Uterus (tissue), 4 donors: ENCODE results near the gene RABGAP1L. TPM values are rescaled to one million over a fixed set of nuclear protein-coding genes. Genes with fewer than 3 reads are reported as not detected.

Experiments used
- DNase-seq, 2 donors: peaks; one replicate each; pipeline ENCODE4 v3.0.0-alpha.2; 2019 to 2020
- H3K27ac ChIP-seq, 2 donors: fragments of 200-600 bp; sonication (generic); 1 replicate in 1 of 2; 2 replicates in 1 of 2; pipeline ENCODE4 v1.5.1; 2016 to 2018
- H3K27me3 ChIP-seq, 2 donors: fragments of 200-600 bp; sonication (generic); one replicate each; pipeline ENCODE4 v1.5.1; 2018 to 2019; ENCODE audit warnings: control low read depth in 1 of 2
- H3K36me3 ChIP-seq, 2 donors: fragments of 200-600 bp; sonication (generic); one replicate each; pipeline ENCODE4 v1.5.1; 2019; ENCODE audit warnings: control low read depth in 1 of 2
- H3K4me1 ChIP-seq, 2 donors: fragments of 200-600 bp; sonication (generic); one replicate each; pipeline ENCODE4 v1.5.1; 2018 to 2019; ENCODE audit warnings: control low read depth in 1 of 2
- H3K4me3 ChIP-seq, 2 donors: fragments of 200-600 bp; sonication (generic); 1 replicate in 1 of 2; 2 replicates in 1 of 2; pipeline ENCODE4 v1.5.1; 2018 to 2019; ENCODE audit warnings: mild to moderate bottlenecking in 1 of 2
- H3K9me3 ChIP-seq, 2 donors: fragments of 200-600 bp; sonication (generic); one replicate each; pipeline ENCODE4 v1.5.1; 2019; ENCODE audit warnings: control low read depth in 1 of 2
- CTCF ChIP-seq, 4 experiments: fragments of 200-600 bp in 2 of 4; fragments of 450-650 bp in 2 of 4; sonication (generic) in 2 of 4; IDR thresholded peaks; one replicate each; pipeline ENCODE4 v1.5.1; 2016 to 2019; ENCODE audit warnings: antibody characterized with exemption in 4 of 4, mild to moderate bottlenecking in 2 of 4, moderate library complexity in 1 of 4
- POLR2A ChIP-seq, 2 donors: fragments of 450-650 bp; IDR thresholded peaks; one replicate each; pipeline ENCODE4 v1.6.1; 2016; ENCODE audit warnings: antibody characterized with exemption in 2 of 2, mild to moderate bottlenecking in 1 of 2, moderate library complexity in 1 of 2
- intact Hi-C: fragments of 100-400 bp; cut with DNase I; formaldehyde crosslinking; loops from one replicate; pipeline ENCODE4 v1.15.1; 2023; ENCODE audit warnings: low total_unique reads
- total RNA-seq, 4 donors: library from RNA; depleted of rRNA in 3 of 4; stranded (reverse); fragments of >200 nt in 3 of 4; gene quantifications; one replicate each; pipeline versions ENCODE4 v1.1.0 to v1.2.4, GENCODE V29; 2014 to 2023
- donor health status: DM: yes; HTN: yes; CAD: no.

The RABGAP1L gene
- total RNA-seq, 4 donors from 2014 or later = 19.1 to 93.7 (median 35.1) TPM

- no peak for TF ChIP-seq POLR2A (IDR thresholded peaks at IDR 0.05)
- TF ChIP-seq CTCF (IDR thresholded peaks at IDR 0.05) = no peak
- DNase-seq = no peak
- Histone ChIP-seq H3K4me1 (no peaks in the 10 kb centered on the region), H3K27ac (no peak overlapping the region), H3K9me3 (no peaks in the 10 kb centered on the region), H3K36me3 (no peaks in the 10 kb centered on the region), H3K4me3 (no peak overlapping the region), H3K27me3 (no peaks in the 10 kb centered on the region)
- intact Hi-C loops = no loop called here
Observed at GRCh38 chr1:174788981-174789380, 629.7 kb downstream of the RABGAP1L start.

- no peak overlapping the region for H3K27ac ChIP-seq
- TF ChIP-seq CTCF (IDR thresholded peaks at IDR 0.05) (no peak), POLR2A (IDR thresholded peaks at IDR 0.05) (no peak)
- no peak for DNase-seq
Observed at GRCh38 chr1:174789399-174789798, 630.1 kb downstream of the RABGAP1L start.

GRCh38 chr1:174791863-174792262 is 632.5 kb downstream of the RABGAP1L start:
- H3K27ac ChIP-seq = no peak overlapping the region
- no peaks in the 10 kb centered on the region for H3K4me1 ChIP-seq
- intact Hi-C loops = no loop called here
- no peaks in the 10 kb centered on the region for H3K36me3 ChIP-seq
- H3K9me3 ChIP-seq = no peaks in the 10 kb centered on the region
- H3K4me3 ChIP-seq = no peak overlapping the region
- TF ChIP-seq POLR2A (IDR thresholded peaks at IDR 0.05) = no peak
- TF ChIP-seq CTCF (IDR thresholded peaks at IDR 0.05) = no peak
- DNase-seq = no peak
- no peaks in the 10 kb centered on the region for H3K27me3 ChIP-seq

More at GRCh38 chr1:174789399-174789798, 630.1 kb downstream of the RABGAP1L start:
- Histone ChIP-seq H3K4me3 (no peak overlapping the region), H3K36me3 (no peaks in the 10 kb centered on the region), H3K4me1 (no peaks in the 10 kb centered on the region), H3K9me3 (no peaks in the 10 kb centered on the region), H3K27me3 (no peaks in the 10 kb centered on the region)
- intact Hi-C loops = no loop called here

- Histone ChIP-seq H3K9me3 (no peaks in the 10 kb centered on the region), H3K4me1 (no peaks in the 10 kb centered on the region), H3K4me3 (no peak overlapping the region), H3K36me3 (no peaks in the 10 kb centered on the region), H3K27me3 (no peaks in the 10 kb centered on the region), H3K27ac (no peak overlapping the region)
- no peak for DNase-seq
- TF ChIP-seq CTCF (IDR thresholded peaks at IDR 0.05) (no peak), POLR2A (IDR thresholded peaks at IDR 0.05) (no peak)
- intact Hi-C loops = no loop called here
Observed at GRCh38 chr1:174794861-174795260, 635.5 kb downstream of the RABGAP1L start.

GRCh38 chr1:174795806-174796205 is 636.5 kb downstream of the RABGAP1L start:
- TF ChIP-seq POLR2A (IDR thresholded peaks at IDR 0.05) = no peak
- TF ChIP-seq CTCF (IDR thresholded peaks at IDR 0.05) = no peak
- Histone ChIP-seq H3K4me3 (no peak overlapping the region), H3K36me3 (no peaks in the 10 kb centered on the region), H3K4me1 (no peaks in the 10 kb centered on the region), H3K9me3 (no peaks in the 10 kb centered on the region), H3K27ac (no peak overlapping the region), H3K27me3 (no peaks in the 10 kb centered on the region)
- intact Hi-C loops = no loop called here
- no peak for DNase-seq
